Measurements from ENCODE around the gene GABRB1.

GABRB1 gene

GRCh38 chr4:47017494-47017893, 13.9 kb upstream of the GABRB1 start:
- TF ChIP-seq CTCF (IDR thresholded peaks at IDR 0.05; ENCODE audit: low read length), result no peak
- TF ChIP-seq EZH2 (optimal IDR thresholded peaks at IDR 0.05; ENCODE audit: low read depth, low read length), result no peak
- TF ChIP-seq EZH2phosphoT487 (IDR thresholded peaks at IDR 0.05; ENCODE audit: low read length), result no peak
- Histone ChIP-seq H3K9me3 (replicated peaks; ENCODE audit: insufficient read depth, low read length) (no peaks in the 10 kb centered on the region), H3F3A (ENCODE audit: insufficient read depth, low read length) (no peaks in the 10 kb centered on the region), H3K4me2 (ENCODE audit: low read depth, low read length) (no peak overlapping the region), H4K20me1 (ENCODE audit: insufficient read depth, low read length) (no peaks in the 10 kb centered on the region), H3K27me3 (replicated peaks; ENCODE audit: insufficient read depth, low read length) (no peaks in the 10 kb centered on the region), H3K9me2 (replicated peaks; ENCODE audit: insufficient read depth, low read length) (no peaks in the 10 kb centered on the region), H3K36me3 (replicated peaks; ENCODE audit: insufficient read depth, low read length) (no peaks in the 10 kb centered on the region), H3K4me3 (ENCODE audit: low read length) (no peak overlapping the region), H3K27ac (ENCODE audit: low read length) (no peak overlapping the region), H3K79me2 (ENCODE audit: low read length) (no peaks in the 10 kb centered on the region), H2AFZ (ENCODE audit: low read length) (no peak overlapping the region), H3K4me1 (ENCODE audit: low read length) (no peaks in the 10 kb centered on the region), H3K9ac (ENCODE audit: low read length) (no peak overlapping the region)
- DNase-seq, result no peak

- Histone ChIP-seq H3K27me3 (replicated peaks; ENCODE audit: insufficient read depth, low read length) (no peaks in the 10 kb centered on the region), H3K4me3 (ENCODE audit: low read length) (peak overlapping the region; percentile 85), H3K4me1 (ENCODE audit: low read length) (0 out of 2 replicates have a peak, but pooled peaks cover 4% of the 10 kb centered on the region), H3K36me3 (replicated peaks; ENCODE audit: insufficient read depth, low read length) (no peaks in the 10 kb centered on the region), H3K9ac (ENCODE audit: low read length) (peak overlapping the region; percentile 37; the same call in 1 of the 2 replicates), H3K27ac (ENCODE audit: low read length) (no peak overlapping the region), H3F3A (ENCODE audit: insufficient read depth, low read length) (no peaks in the 10 kb centered on the region), H3K9me3 (replicated peaks; ENCODE audit: insufficient read depth, low read length) (no peaks in the 10 kb centered on the region), H3K9me2 (replicated peaks; ENCODE audit: insufficient read depth, low read length) (no peaks in the 10 kb centered on the region), H4K20me1 (ENCODE audit: insufficient read depth, low read length) (no peaks in the 10 kb centered on the region), H2AFZ (ENCODE audit: low read length) (peak overlapping the region; percentile 96), H3K4me2 (ENCODE audit: low read depth, low read length) (peak overlapping the region; percentile 92), H3K79me2 (ENCODE audit: low read length) (no peaks in the 10 kb centered on the region)
- DNase-seq, result no peak
- TF ChIP-seq EZH2phosphoT487 (IDR thresholded peaks at IDR 0.05; ENCODE audit: low read length), result no peak
- TF ChIP-seq CTCF (IDR thresholded peaks at IDR 0.05; ENCODE audit: low read length), result no peak
- TF ChIP-seq EZH2 (optimal IDR thresholded peaks at IDR 0.05; ENCODE audit: low read depth, low read length), result no peak
Measured at GRCh38 chr4:47031751-47032404, 511 bp downstream of the GABRB1 start.

- Histone ChIP-seq H3K4me1 (ENCODE audit: low read length) (0 out of 2 replicates have a peak, but pooled peaks cover 4% of the 10 kb centered on the region), H3K36me3 (replicated peaks; ENCODE audit: insufficient read depth, low read length) (no peaks in the 10 kb centered on the region), H3K9me2 (replicated peaks; ENCODE audit: insufficient read depth, low read length) (no peaks in the 10 kb centered on the region), H3K4me3 (ENCODE audit: low read length) (peak overlapping the region; percentile 85), H3K9ac (ENCODE audit: low read length) (peak overlapping the region; percentile 37; the same call in 1 of the 2 replicates), H3K4me2 (ENCODE audit: low read depth, low read length) (peak overlapping the region; percentile 92), H3K79me2 (ENCODE audit: low read length) (no peaks in the 10 kb centered on the region), H4K20me1 (ENCODE audit: insufficient read depth, low read length) (no peaks in the 10 kb centered on the region), H3K9me3 (replicated peaks; ENCODE audit: insufficient read depth, low read length) (no peaks in the 10 kb centered on the region), H3F3A (ENCODE audit: insufficient read depth, low read length) (no peaks in the 10 kb centered on the region), H2AFZ (ENCODE audit: low read length) (peak overlapping the region; percentile 96), H3K27me3 (replicated peaks; ENCODE audit: insufficient read depth, low read length) (no peaks in the 10 kb centered on the region), H3K27ac (ENCODE audit: low read length) (no peak overlapping the region)
- peak; percentile 72 for DNase-seq
- TF ChIP-seq EZH2phosphoT487 (IDR thresholded peaks at IDR 0.05; ENCODE audit: low read length), result no peak
- peak; percentile 90 for TF ChIP-seq CTCF (IDR thresholded peaks at IDR 0.05; ENCODE audit: low read length)
Measured at GRCh38 chr4:47032405-47033106, 1.2 kb downstream of the GABRB1 start.
